ENCODE measurements around the gene TJP1. TPM values are rescaled to one million over a fixed set of nuclear protein-coding genes. Genes with fewer than 3 reads are reported as not detected.

The TJP1 gene
- total RNA-seq, 4 donors from 2014 or later = 33.2 to 47.2 (median 42.9) TPM

GRCh38 chr15:29812384-29812694 is 9.9 kb downstream of the TJP1 start:
- Histone ChIP-seq H3K36me3 (no peaks in the 10 kb centered on the region), H3K27me3 (no peaks in the 10 kb centered on the region), H3K4me3 (no peak overlapping the region), H3K9me3 (no peaks in the 10 kb centered on the region), H3K27ac (peak overlapping the region; percentile 20 to 47 (median 44)), H3K4me1 (peaks cover 41 to 68% of the 10 kb centered on the region in 2 donors)
- ATAC-seq (peak; percentile 98 to 99), DNase-seq (peak; percentile 26 to 55)
- TF ChIP-seq, protein P1, sequence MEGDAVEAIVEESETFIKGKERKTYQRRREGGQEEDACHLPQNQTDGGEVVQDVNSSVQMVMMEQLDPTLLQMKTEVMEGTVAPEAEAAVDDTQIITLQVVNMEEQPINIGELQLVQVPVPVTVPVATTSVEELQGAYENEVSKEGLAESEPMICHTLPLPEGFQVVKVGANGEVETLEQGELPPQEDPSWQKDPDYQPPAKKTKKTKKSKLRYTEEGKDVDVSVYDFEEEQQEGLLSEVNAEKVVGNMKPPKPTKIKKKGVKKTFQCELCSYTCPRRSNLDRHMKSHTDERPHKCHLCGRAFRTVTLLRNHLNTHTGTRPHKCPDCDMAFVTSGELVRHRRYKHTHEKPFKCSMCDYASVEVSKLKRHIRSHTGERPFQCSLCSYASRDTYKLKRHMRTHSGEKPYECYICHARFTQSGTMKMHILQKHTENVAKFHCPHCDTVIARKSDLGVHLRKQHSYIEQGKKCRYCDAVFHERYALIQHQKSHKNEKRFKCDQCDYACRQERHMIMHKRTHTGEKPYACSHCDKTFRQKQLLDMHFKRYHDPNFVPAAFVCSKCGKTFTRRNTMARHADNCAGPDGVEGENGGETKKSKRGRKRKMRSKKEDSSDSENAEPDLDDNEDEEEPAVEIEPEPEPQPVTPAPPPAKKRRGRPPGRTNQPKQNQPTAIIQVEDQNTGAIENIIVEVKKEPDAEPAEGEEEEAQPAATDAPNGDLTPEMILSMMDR (IDR thresholded peaks at IDR 0.05 in 4 of 5, conservative IDR thresholded peaks at IDR 0.05 in 1 of 5) = no peak
- no peak for TF ChIP-seq POLR2A (IDR thresholded peaks at IDR 0.05)
- in situ Hi-C loops (cut with MboI; ENCODE audit: low sequenced_read_pairs in 4 of 4) (no loop called here), intact Hi-C loops (cut with DNase I; ENCODE audit: low total_unique reads) (no loop called here)

- H3K9me3 ChIP-seq = no peaks in the 10 kb centered on the region
- in situ Hi-C loops (cut with MboI; ENCODE audit: low sequenced_read_pairs in 4 of 4) (no loop called here), intact Hi-C loops (cut with DNase I; ENCODE audit: low total_unique reads) (no loop called here)
- DNase-seq (no peak), ATAC-seq (no peak)
- peaks cover 41 to 71% of the 10 kb centered on the region in 2 donors for H3K4me1 ChIP-seq
- H3K27ac ChIP-seq = peak overlapping the region; percentile 20 to 47 (median 44)
- H3K27me3 ChIP-seq = no peaks in the 10 kb centered on the region
- H3K4me3 ChIP-seq = no peak overlapping the region
- H3K36me3 ChIP-seq = no peaks in the 10 kb centered on the region
- TF ChIP-seq, protein P1 (IDR thresholded peaks at IDR 0.05 in 4 of 5, conservative IDR thresholded peaks at IDR 0.05 in 1 of 5) = no peak
- TF ChIP-seq POLR2A (IDR thresholded peaks at IDR 0.05) = no peak
These were observed 10.4 kb downstream of the TJP1 start for GRCh38 chr15:29811691-29812383.

GRCh38 chr15:29805708-29806104 is 16.6 kb downstream of the TJP1 start:
- Histone ChIP-seq H3K27ac (peak overlapping the region in 1 of 4 donors; percentile 12), H3K4me3 (no peak overlapping the region), H3K36me3 (no peaks in the 10 kb centered on the region), H3K4me1 (peaks cover 36 to 57% of the 10 kb centered on the region in 2 donors), H3K9me3 (no peaks in the 10 kb centered on the region), H3K27me3 (no peaks in the 10 kb centered on the region)
- in situ Hi-C loops (cut with MboI; ENCODE audit: low sequenced_read_pairs in 4 of 4) = no loop called here
- TF ChIP-seq POLR2A (IDR thresholded peaks at IDR 0.05) = no peak
- TF ChIP-seq, protein P1 (IDR thresholded peaks at IDR 0.05 in 4 of 5, conservative IDR thresholded peaks at IDR 0.05 in 1 of 5) = no peak
- ATAC-seq (no peak), DNase-seq (no peak)
- intact Hi-C loops (cut with DNase I; ENCODE audit: low total_unique reads) = loop anchor here (5.0 kb wide), 1 partner anchor 48 kb away; no protein-coding TSS in a partner anchor

DNA sequence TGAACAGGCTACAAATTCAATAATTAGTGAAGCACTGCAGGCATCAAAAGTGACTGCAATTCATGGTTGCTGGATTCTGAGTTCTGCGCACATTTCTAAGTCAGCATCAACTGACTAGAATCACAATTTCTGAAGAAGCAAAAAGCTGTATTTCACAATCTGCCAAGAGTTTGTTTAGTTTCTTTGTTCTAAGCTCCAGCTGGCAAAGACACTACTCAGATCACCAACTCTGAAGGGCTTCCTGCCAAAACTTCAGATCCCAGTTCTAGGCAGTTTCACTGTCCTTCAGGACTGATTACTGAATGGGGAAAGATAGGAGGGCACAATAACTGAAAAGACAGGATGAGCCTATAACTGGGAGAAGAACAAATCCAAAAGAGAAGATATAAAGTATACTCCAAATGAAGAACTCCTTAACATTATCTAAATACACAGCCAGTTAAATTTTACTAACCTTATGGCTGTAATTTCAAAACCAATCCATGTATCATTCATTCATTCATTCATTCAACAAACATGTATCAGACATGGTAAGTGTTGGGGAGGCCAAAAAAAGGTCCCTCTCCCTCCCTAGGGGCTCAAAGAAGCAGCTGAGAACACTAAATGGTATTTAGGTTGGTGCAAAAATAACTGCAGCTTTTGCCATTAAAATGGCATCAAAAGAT is 17.1 kb downstream of the TJP1 start:
- Histone ChIP-seq H3K27me3 (no peaks in the 10 kb centered on the region), H3K27ac (peak overlapping the region in 2 of 4 donors; percentile 28 to 30), H3K4me3 (no peak overlapping the region), H3K9me3 (no peaks in the 10 kb centered on the region), H3K36me3 (no peaks in the 10 kb centered on the region), H3K4me1 (peaks cover 36 to 55% of the 10 kb centered on the region in 2 donors)
- intact Hi-C loops (cut with DNase I; ENCODE audit: low total_unique reads) (loop anchor here (5.0 kb wide), 1 partner anchor 48 kb away; no protein-coding TSS in a partner anchor), in situ Hi-C loops (cut with MboI; ENCODE audit: low sequenced_read_pairs in 4 of 4) (no loop called here)
- DNase-seq (peak in 1 of 2 donors; percentile 15), ATAC-seq (peak; percentile 63 to 73)
- no peak for TF ChIP-seq POLR2A (IDR thresholded peaks at IDR 0.05)
- TF ChIP-seq, protein P1 (IDR thresholded peaks at IDR 0.05 in 4 of 5, conservative IDR thresholded peaks at IDR 0.05 in 1 of 5) = no peak
